A549 (cell line): ENCODE measurements around the gene SLC26A5.

Experiments used
- CHD2 ChIP-seq: fragments of 150-350 bp; IDR thresholded peaks from 2 replicates; pipeline ENCODE4 v1.6.1; 2014; ENCODE audit warnings: low read length; ENCODE audit not compliant: partially characterized antibody
- CTCF ChIP-seq: fragments of >200 bp; sonication (Bioruptor Twin); formaldehyde crosslinking; IDR thresholded peaks from 3 replicates; pipeline ENCODE4 v1.5.1; 2016
- EP300 ChIP-seq, 2 experiments: fragments of >200 bp; sonication (Bioruptor Twin); formaldehyde crosslinking; IDR thresholded peaks; 2 replicates in 1 of 2; 3 replicates in 1 of 2; pipeline ENCODE4 v1.6.1; 2016 to 2017
- HOXA7 ChIP-seq: fragments of 250-450 bp; sonication (Bioruptor Pico); IDR thresholded peaks from 2 replicates; pipeline ENCODE4 v1.5.0; 2020; ENCODE audit warnings: mild to moderate bottlenecking, moderate library complexity
- JUNB ChIP-seq: fragments of >200 bp; sonication (Bioruptor Twin); formaldehyde crosslinking; IDR thresholded peaks from 2 replicates; pipeline ENCODE4 v1.6.1; 2016
- MAX ChIP-seq: IDR thresholded peaks from 2 replicates; pipeline ENCODE4 v1.6.1; 2012
- MYC ChIP-seq: IDR thresholded peaks from 2 replicates; pipeline ENCODE4 v1.6.1; 2012; ENCODE audit warnings: mild to moderate bottlenecking, inconsistent platforms, low read length, improper control_type of control experiment, borderline replicate concordance
- POLR2A ChIP-seq: IDR thresholded peaks from 2 replicates; pipeline ENCODE4 v1.6.1; 2012; ENCODE audit warnings: mild to moderate bottlenecking, low read length
- REST ChIP-seq: fragments of 200-600 bp; sonication (generic); IDR thresholded peaks from 2 replicates; pipeline ENCODE4 v1.6.1; 2016; ENCODE audit warnings: antibody characterized with exemption, mild to moderate bottlenecking, moderate library complexity

GRCh38 chr7:103445228-103446048, 569 bp downstream of the SLC26A5 start:
- TF ChIP-seq CTCF = no peak
- TF ChIP-seq REST = no peak
- no peak for TF ChIP-seq CHD2
- TF ChIP-seq MAX = no peak
- TF ChIP-seq POLR2A = no peak
- TF ChIP-seq JUNB = no peak
- no peak for TF ChIP-seq MYC
- TF ChIP-seq HOXA7 (CRISPR knock-in tag) = no peak
- no peak for TF ChIP-seq EP300 (IDR thresholded peaks at IDR 0.05)
